ENCODE results near the gene RSPO3.

- TF ChIP-seq CTCF (IDR thresholded peaks at IDR 0.05) (no peak), POLR2A (IDR thresholded peaks at IDR 0.05) (no peak)
Observed at GRCh38 chr6:127147534-127147933, 29.1 kb downstream of the RSPO3 start.

Measured in right lobe of liver (tissue), 4 donors.